ENCODE results near the gene KIAA2012.

KIAA2012 gene

DNA sequence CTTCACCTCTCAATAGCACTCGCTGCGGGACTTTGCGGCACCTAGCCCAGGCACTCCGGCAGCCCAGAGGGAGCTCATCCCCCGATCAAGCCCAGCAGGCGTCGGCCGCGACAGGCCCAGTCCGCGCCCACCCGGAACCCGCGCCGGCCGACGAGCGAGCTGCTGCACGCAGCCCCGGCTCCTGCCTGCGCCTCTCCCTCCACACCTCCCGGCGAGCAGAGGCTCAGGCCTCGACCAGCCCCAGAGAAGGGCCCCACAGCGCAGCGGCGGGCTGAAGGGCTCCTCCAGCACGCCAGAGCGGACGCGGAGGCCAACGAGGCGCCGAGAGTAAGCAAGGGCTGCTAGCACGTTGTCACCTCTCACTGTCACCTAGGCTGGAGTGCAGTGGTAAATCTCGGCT, 63.5 kb downstream of the KIAA2012 start:
- TF ChIP-seq, protein P1, sequence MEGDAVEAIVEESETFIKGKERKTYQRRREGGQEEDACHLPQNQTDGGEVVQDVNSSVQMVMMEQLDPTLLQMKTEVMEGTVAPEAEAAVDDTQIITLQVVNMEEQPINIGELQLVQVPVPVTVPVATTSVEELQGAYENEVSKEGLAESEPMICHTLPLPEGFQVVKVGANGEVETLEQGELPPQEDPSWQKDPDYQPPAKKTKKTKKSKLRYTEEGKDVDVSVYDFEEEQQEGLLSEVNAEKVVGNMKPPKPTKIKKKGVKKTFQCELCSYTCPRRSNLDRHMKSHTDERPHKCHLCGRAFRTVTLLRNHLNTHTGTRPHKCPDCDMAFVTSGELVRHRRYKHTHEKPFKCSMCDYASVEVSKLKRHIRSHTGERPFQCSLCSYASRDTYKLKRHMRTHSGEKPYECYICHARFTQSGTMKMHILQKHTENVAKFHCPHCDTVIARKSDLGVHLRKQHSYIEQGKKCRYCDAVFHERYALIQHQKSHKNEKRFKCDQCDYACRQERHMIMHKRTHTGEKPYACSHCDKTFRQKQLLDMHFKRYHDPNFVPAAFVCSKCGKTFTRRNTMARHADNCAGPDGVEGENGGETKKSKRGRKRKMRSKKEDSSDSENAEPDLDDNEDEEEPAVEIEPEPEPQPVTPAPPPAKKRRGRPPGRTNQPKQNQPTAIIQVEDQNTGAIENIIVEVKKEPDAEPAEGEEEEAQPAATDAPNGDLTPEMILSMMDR (IDR thresholded peaks at IDR 0.05; ENCODE audit: low read depth, low read length): no peak
- TF ChIP-seq POLR2A (IDR thresholded peaks at IDR 0.05; ENCODE audit: extremely low read depth, insufficient read length) (no peak), MYC (IDR thresholded peaks at IDR 0.05; ENCODE audit: low read depth, low read length) (no peak), MAX (IDR thresholded peaks at IDR 0.05; ENCODE audit: low read depth, low read length) (no peak)
- no peak overlapping the region for H3K4me3 ChIP-seq (ENCODE audit: low read depth, low read length)
- DNase-seq (ENCODE audit: low read depth): no peak

GRCh38 chr2:202140522-202141252, 67.6 kb downstream of the KIAA2012 start:
- no peak overlapping the region for H3K4me3 ChIP-seq (ENCODE audit: low read depth, low read length)
- no peak for DNase-seq (ENCODE audit: low read depth)
- no peak for TF ChIP-seq POLR2A (IDR thresholded peaks at IDR 0.05; ENCODE audit: extremely low read depth, insufficient read length)
- TF ChIP-seq MYC (IDR thresholded peaks at IDR 0.05; ENCODE audit: low read depth, low read length): no peak
- TF ChIP-seq, protein P1 (IDR thresholded peaks at IDR 0.05; ENCODE audit: low read depth, low read length): no peak
- no peak for TF ChIP-seq MAX (IDR thresholded peaks at IDR 0.05; ENCODE audit: low read depth, low read length)

GRCh38 chr2:202141329-202141947, 68.4 kb downstream of the KIAA2012 start:
- TF ChIP-seq MYC (IDR thresholded peaks at IDR 0.05; ENCODE audit: low read depth, low read length) (no peak), MAX (IDR thresholded peaks at IDR 0.05; ENCODE audit: low read depth, low read length) (no peak), POLR2A (IDR thresholded peaks at IDR 0.05; ENCODE audit: extremely low read depth, insufficient read length) (no peak)
- TF ChIP-seq, protein P1 (IDR thresholded peaks at IDR 0.05; ENCODE audit: low read depth, low read length): no peak
- no peak overlapping the region for H3K4me3 ChIP-seq (ENCODE audit: low read depth, low read length)
- no peak for DNase-seq (ENCODE audit: low read depth)

DNA sequence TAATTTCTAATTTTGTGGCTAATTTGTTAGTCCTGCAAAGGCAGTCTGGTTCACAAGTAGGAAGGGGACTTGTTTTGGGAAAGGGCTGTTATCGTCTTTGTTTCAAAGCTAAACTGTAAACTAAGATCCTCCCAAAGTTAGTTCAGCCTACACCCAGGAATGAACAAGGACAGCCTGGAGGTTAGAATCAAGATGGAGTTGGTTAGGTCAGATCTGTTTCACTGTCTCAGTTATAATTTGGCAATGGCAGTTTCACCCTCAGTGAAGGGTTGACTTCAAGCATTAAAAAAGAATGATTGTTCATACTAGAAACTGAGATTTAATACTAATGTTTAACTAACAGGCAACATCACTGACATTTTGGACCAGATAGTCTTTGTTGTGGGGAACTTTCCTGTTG, 69.5 kb downstream of the KIAA2012 start:
- no peak overlapping the region for H3K4me3 ChIP-seq (ENCODE audit: low read depth, low read length)
- TF ChIP-seq, protein P1 (IDR thresholded peaks at IDR 0.05; ENCODE audit: low read depth, low read length): no peak
- TF ChIP-seq MAX (IDR thresholded peaks at IDR 0.05; ENCODE audit: low read depth, low read length): no peak
- no peak for TF ChIP-seq MYC (IDR thresholded peaks at IDR 0.05; ENCODE audit: low read depth, low read length)
- no peak for TF ChIP-seq POLR2A (IDR thresholded peaks at IDR 0.05; ENCODE audit: extremely low read depth, insufficient read length)
- DNase-seq (ENCODE audit: low read depth): no peak

DNA sequence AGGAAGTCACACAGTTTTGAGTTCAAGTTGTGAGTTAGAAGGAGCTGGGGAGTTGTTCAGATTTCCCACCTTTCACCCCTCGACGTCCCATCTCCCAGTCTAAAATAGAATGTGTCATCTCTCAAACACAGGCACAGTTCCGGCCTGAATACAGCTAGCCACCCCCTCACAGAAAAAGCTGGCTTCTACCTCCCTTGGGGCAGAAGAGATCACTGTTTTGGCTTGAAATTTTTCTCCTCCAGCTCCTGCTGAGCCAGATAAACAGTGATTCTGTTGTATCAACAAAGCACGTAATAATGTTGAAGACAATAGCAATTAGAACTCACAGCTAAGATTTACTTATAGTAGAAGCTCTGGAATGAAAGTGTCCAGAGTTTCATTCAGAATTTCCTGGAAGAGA, 74.7 kb downstream of the KIAA2012 start:
- H3K4me3 ChIP-seq (ENCODE audit: low read depth, low read length): no peak overlapping the region
- DNase-seq (ENCODE audit: low read depth): no peak
- TF ChIP-seq POLR2A (IDR thresholded peaks at IDR 0.05; ENCODE audit: extremely low read depth, insufficient read length) (no peak), MYC (IDR thresholded peaks at IDR 0.05; ENCODE audit: low read depth, low read length) (no peak), MAX (IDR thresholded peaks at IDR 0.05; ENCODE audit: low read depth, low read length) (no peak)
- TF ChIP-seq, protein P1 (IDR thresholded peaks at IDR 0.05; ENCODE audit: low read depth, low read length): no peak

Measured in NB4 (cell line).